ENCODE results near the gene SPACA7. TPM values are rescaled to one million over a fixed set of nuclear protein-coding genes. Genes with fewer than 3 reads are reported as not detected.

Gene SPACA7
- total RNA-seq, 2 experiments from 2014 or later, result not detected

DNA sequence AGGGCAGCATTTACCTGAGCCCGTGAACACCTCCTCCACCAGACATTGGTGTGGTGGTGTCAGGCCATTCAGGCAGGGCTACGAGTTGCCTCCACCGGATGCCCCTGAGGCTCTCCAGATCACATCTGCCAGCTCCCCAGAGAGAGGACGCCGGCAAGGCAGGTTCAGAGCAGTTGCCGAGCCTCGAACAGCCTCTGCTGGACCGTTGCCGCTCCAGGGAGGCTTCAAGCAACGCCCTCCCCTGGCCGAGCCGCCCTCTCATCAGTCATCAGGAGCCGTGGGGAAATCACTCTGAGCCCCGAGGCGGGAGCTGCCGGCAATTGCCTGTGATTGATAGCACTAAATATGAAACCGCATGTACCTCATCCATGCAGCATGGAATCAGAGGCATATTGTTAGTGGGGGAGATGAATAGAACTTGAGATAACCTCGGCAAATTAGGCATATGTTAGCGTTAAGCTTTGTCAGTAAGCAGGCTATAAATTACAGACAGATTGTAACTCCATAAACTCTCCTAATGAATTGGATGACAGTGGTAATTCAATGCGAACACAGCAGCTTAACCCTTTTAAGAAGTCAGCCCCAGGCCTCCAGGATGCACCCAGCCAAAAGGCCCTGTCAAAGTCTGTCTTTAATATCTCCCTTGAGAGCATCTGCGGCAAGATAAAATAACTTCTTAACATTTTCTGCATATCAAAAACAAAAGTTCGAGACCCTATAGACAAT, 29.8 kb upstream of the SPACA7 start:
- ATAC-seq, result no peak

DNA sequence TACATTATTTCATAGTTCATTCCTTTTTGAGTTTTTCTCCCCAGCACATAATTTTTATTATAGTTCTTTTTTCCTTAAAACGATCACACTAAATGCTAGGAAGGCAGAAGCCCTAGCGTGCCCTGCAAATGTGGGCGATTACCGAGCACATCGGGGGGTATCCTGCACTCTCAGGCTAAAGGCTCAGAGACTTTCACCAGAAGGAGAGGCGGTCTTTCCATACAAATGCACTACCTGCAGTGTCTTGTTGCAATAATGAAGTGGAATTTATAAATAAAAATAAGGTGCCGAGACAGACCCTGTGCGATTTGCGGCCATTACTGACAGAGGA, 29.3 kb upstream of the SPACA7 start:
- no peak overlapping the region for H3K4me3 Mint-ChIP-seq
- no peaks in the 10 kb centered on the region for H3K9me3 Mint-ChIP-seq
- no peak overlapping the region for H3K27ac Mint-ChIP-seq
- TF ChIP-seq, protein P1, sequence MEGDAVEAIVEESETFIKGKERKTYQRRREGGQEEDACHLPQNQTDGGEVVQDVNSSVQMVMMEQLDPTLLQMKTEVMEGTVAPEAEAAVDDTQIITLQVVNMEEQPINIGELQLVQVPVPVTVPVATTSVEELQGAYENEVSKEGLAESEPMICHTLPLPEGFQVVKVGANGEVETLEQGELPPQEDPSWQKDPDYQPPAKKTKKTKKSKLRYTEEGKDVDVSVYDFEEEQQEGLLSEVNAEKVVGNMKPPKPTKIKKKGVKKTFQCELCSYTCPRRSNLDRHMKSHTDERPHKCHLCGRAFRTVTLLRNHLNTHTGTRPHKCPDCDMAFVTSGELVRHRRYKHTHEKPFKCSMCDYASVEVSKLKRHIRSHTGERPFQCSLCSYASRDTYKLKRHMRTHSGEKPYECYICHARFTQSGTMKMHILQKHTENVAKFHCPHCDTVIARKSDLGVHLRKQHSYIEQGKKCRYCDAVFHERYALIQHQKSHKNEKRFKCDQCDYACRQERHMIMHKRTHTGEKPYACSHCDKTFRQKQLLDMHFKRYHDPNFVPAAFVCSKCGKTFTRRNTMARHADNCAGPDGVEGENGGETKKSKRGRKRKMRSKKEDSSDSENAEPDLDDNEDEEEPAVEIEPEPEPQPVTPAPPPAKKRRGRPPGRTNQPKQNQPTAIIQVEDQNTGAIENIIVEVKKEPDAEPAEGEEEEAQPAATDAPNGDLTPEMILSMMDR (IDR thresholded peaks at IDR 0.05), result no peak
- peaks cover 36% of the 10 kb centered on the region for H3K27me3 Mint-ChIP-seq
- DNase-seq, result no peak
- ChIA-PET POLR2A (no interaction called here), CTCF (no interaction called here)
- ATAC-seq, result no peak
- H3K36me3 Mint-ChIP-seq (ENCODE audit: low read depth), result no peaks in the 10 kb centered on the region
- intact Hi-C loops (cut with micrococcal nuclease), result no loop called here
- H3K4me1 Mint-ChIP-seq (ENCODE audit: low read depth), result no peaks in the 10 kb centered on the region

More for the DNA sequence above, 29.8 kb upstream of the SPACA7 start:
- intact Hi-C loops (cut with micrococcal nuclease), result no loop called here
- DNase-seq, result peak; percentile 16
- H3K27ac Mint-ChIP-seq, result no peak overlapping the region
- ChIA-PET POLR2A (no interaction called here), CTCF (no interaction called here)
- TF ChIP-seq, protein P1 (IDR thresholded peaks at IDR 0.05), result no peak
- H3K4me3 Mint-ChIP-seq, result no peak overlapping the region
- H3K36me3 Mint-ChIP-seq (ENCODE audit: low read depth), result no peaks in the 10 kb centered on the region
- no peaks in the 10 kb centered on the region for H3K4me1 Mint-ChIP-seq (ENCODE audit: low read depth)
- H3K27me3 Mint-ChIP-seq, result peaks cover 36% of the 10 kb centered on the region
- no peaks in the 10 kb centered on the region for H3K9me3 Mint-ChIP-seq

DNA sequence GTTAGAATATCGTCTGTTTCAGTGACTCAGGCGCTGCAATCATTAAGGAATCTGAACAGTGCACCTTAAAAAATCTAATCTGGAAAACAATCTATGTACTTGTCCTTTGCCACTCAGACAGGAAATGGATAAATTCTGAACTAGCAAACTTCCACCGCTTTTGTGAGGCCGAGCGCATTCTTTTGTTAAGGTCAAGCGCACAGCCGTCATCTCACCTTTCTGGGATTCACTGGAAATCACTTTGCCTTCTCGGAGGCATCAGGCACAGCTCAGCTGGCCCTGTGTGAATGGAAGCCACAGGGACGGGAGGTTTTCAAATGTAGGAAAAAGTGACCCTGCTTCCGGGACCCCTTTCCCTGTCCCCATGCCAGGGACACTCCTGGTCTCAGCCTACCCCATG, 28.2 kb upstream of the SPACA7 start:
- no peak overlapping the region for H3K27ac Mint-ChIP-seq
- TF ChIP-seq, protein P1 (IDR thresholded peaks at IDR 0.05), result no peak
- ATAC-seq, result no peak
- no peak for DNase-seq
- ChIA-PET CTCF (no interaction called here), POLR2A (no interaction called here)
- no peak overlapping the region for H3K4me3 Mint-ChIP-seq
- peaks cover 36% of the 10 kb centered on the region for H3K27me3 Mint-ChIP-seq
- no peaks in the 10 kb centered on the region for H3K9me3 Mint-ChIP-seq
- H3K36me3 Mint-ChIP-seq (ENCODE audit: low read depth), result no peaks in the 10 kb centered on the region
- intact Hi-C loops (cut with micrococcal nuclease), result no loop called here
- no peaks in the 10 kb centered on the region for H3K4me1 Mint-ChIP-seq (ENCODE audit: low read depth)

DNA sequence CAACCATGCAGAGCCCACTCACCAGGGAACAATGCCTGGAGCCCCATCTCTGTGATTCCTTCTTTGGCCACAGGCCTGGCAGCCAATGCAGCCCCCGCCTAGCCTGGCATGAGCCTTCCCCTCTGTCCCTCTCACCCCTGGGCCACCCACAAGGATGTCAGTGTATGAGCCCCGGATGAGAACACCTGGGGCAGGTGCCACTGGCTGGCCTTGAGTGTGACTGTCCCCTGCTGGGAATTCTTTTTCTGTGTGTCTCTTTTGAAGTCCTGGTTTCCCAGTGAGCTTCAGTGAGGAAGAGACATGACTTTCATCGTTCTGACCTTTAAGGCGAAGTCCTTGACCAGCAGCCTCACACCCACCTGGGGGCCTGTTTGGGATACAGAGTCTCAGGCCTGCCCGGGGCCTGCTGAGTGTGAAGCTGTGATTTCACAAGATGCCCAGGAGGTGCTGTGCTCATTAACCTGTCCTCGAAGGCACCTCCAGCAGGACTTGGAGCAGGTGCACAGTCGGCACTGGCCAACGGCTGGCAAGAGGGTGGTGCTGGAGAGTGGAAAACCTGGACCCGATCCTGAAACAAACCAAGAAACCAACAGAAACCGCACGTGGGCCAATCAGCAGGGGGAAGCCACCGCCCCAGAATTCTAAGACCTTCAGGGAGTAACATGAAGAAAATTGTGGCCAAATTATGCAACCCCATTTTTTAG, 27.4 kb upstream of the SPACA7 start:
- Mint-ChIP-seq H3K4me1 (ENCODE audit: low read depth) (no peaks in the 10 kb centered on the region), H3K4me3 (no peak overlapping the region), H3K27ac (no peak overlapping the region), H3K9me3 (no peaks in the 10 kb centered on the region), H3K36me3 (ENCODE audit: low read depth) (no peaks in the 10 kb centered on the region), H3K27me3 (peaks cover 35% of the 10 kb centered on the region)
- ATAC-seq (no peak), DNase-seq (no peak)
- CTCF ChIA-PET, result no interaction called here
- TF ChIP-seq, protein P1 (IDR thresholded peaks at IDR 0.05), result no peak
- POLR2A ChIA-PET, result no interaction called here
- intact Hi-C loops (cut with micrococcal nuclease), result no loop called here

DNA sequence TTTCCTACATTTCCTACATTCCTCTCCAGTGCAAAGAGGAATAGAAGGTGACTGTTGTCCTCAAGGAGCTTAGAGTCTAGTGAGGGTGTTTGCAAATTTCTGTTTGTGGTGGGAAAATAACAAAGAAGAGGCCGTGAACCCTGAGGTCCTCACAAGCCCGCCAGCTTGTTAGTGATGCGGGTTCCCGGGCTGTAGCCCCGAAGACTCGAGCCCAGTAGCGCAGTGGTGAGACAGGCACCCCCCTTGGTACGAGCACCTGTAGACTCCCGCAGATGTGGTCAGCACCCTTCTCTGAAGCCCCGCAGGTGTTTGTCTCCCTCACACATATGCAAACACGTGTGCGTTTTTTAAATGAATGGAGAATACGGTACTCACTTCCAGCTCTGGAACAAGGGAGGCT, 26.5 kb upstream of the SPACA7 start:
- no peak overlapping the region for H3K27ac Mint-ChIP-seq
- no peak for DNase-seq
- H3K4me3 Mint-ChIP-seq, result no peak overlapping the region
- ATAC-seq, result no peak
- intact Hi-C loops (cut with micrococcal nuclease), result no loop called here
- CTCF ChIA-PET, result no interaction called here
- no peaks in the 10 kb centered on the region for H3K9me3 Mint-ChIP-seq
- TF ChIP-seq, protein P1 (IDR thresholded peaks at IDR 0.05), result no peak
- no peaks in the 10 kb centered on the region for H3K36me3 Mint-ChIP-seq (ENCODE audit: low read depth)
- POLR2A ChIA-PET, result no interaction called here
- peaks cover 29% of the 10 kb centered on the region for H3K27me3 Mint-ChIP-seq
- H3K4me1 Mint-ChIP-seq (ENCODE audit: low read depth), result no peaks in the 10 kb centered on the region
